Right forelimb (tissue), 1 donor: Measurements from ENCODE around the gene TMEM184B.
A peak's percentile ranks its signal among the peaks of the same experiment; 100 is the strongest.

Experiments used
- DNase-seq: peaks from one replicate; pipeline ENCODE4 v3.0.0-alpha.2; 2018

Gene TMEM184B

GRCh38 chr22:38305471-38306448 is 33.0 kb upstream of the TMEM184B start:
- DNase-seq: no peak

- no peak for DNase-seq
Observed at GRCh38 chr22:38304526-38304925, 31.7 kb upstream of the TMEM184B start.

DNA sequence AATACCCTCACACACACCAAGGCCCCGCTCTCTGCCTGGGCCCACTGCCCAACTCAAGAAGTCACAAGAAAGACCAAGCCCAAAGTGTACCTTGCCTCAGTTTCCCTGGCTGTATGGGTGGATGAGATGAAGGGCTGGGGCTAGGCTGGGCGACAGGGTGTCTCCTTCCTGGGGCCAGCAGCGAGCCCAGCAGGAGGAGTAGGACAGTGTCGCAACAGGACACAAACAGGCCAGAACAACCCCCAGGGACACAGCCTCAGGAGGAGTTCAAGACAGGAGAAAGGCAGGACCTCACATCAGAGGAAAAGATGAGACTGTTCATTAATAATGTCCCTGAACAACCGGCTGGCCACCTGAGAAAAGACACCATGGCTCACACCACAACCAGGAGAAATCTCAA is 31.2 kb upstream of the TMEM184B start:
- DNase-seq: no peak

DNA sequence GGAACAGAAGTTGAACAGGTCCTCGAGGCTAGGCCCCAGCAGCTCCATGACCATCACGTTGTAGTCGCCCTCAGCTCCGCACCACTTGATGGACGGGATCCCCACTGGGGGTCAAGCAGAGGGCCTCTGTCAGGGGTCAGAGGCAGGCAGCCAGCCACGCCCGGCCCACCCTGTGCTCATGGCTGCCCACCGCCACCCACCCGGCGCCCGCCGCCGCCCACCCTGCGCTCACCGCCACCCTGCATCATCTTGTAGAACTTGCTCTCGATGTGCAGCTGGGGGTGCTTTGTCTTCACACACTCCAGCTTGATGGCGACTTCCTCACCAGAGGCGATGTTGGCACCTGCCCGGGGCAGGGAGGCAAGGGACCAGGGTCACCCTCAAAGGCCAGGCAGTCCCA is 30.1 kb upstream of the TMEM184B start:
- DNase-seq: no peak

DNA sequence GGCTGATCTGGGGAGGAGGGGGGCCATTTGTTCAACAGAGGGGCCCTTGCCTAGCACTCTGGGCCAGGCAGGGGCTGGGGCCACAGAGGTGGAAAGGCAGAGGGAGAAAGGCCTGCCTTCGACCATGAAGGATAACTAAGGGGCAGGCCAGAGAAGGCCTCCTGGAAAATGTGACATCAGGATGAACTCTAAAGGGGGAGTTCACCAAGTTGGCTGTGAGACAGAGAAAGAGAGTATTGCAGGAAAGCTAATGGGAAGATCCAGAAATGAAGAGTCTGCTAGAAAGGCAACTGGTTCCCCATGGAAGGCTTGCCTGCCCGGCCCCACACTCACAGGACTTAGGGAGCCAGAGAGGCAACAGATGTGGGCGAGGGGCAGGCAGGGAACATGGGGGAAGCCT is 28.1 kb upstream of the TMEM184B start:
- DNase-seq: no peak

GRCh38 chr22:38300197-38300945 is 27.6 kb upstream of the TMEM184B start:
- no peak for DNase-seq

DNA sequence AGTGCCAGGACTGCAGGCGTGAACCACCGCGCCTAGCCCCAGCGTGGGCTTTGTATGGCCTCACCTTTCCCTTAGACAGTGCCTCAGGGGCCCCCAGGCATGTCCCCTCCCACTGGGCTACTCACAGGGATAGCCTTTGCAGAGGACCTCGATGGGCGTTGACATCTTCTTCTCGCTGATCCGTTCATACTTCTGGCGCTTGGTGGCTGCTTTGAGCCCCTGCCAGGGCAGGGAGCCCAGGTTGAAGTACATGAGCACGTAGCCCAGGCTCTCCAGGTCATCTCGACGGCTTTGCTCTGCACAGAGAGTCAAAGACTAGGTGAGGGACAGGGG is 26.9 kb upstream of the TMEM184B start:
- no peak for DNase-seq

DNA sequence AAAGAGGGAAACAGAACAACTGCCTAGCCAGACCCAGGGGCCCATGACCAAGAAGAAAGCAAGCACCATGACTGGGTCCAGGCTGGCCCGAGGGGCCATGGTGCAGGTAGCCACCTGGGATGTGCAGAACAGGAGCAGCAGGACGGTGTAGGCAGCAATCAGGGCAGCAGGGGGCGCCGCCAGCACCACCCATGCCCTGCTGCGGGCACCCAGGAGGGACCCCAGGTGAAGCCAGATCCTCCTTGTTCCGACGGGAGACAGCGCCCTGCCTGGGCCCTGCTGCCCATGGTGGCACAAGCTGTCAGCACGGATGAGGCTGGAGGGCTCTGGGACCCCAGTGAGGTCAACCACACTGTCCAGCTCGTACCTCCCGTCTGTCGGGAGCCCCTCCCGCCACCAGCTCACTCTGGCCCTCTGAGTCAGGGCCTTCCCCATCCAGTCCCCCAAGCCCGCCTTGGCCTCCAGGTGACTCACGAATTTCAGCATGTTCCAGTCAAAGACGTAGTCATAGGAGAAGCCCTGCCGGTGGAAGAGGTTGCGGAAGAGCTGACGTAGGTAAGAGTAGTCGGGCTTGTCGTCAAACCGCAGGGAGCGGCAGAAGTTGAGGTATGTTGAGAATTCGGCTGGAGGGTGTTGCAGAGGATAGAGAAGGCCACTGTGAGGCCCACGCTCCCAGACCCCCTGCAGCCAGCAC is 25.6 kb upstream of the TMEM184B start:
- DNase-seq: no peak

DNA sequence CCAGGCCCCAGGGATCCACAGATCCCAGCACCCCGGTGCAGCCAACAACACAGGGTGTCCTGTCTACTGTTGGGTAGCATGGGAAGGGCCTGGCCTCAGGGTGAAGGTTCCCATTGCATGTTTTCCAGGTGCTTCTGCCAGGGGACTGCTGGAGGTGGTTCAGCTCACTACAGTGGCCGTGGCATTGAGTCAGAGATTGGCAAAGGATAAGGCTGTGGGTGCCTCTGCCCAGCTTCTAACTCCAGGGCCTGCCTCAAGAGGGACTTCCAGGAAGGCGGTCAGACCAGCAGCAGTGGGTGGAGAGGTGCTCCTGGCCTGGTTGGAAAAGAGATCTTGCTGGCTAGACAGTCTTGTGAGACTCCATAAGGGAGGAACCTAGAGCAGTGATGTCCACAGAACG is 23.6 kb upstream of the TMEM184B start:
- no peak for DNase-seq

DNA sequence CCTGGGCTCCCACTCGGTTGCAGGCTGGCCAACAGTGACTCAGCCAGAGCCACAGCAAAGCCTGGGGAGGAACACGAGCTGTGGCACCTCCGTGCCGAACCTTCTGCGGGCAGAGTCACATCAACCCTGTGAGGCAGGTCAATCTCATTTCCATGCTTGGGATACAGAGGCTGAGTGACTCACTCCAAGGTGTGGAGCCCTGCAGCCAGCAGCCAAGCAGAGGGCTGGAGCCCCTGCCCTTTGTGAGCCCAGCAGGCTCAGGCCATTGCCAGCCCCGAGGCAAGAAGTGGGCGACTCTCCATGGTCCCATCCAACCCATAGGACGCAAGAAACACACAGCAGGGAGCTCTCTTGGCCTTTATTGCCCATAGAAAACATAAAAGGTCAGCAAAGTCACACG is 23.1 kb upstream of the TMEM184B start:
- DNase-seq: no peak

DNA sequence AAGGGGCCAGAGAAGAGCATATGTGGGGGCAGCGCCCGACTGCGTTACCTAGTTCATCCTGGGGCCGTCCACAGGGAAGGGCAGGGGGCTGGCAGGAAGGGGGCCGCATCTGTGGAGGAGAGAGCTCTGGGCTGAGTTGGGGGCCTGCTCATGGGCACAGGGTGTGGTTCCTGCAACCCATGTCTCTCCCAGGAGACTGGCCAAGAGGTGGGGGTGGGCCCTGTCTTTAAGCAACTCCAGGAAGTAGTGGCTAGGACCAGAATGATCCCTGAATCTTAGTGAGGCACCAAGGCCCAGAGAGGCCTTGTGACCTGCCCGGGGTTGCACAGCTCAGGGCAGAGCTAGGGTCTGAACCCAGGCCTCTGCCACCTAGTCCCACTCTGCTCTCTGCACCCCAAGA is 22.5 kb upstream of the TMEM184B start:
- no peak for DNase-seq

- no peak for DNase-seq
Observed at GRCh38 chr22:38294193-38294592, 21.4 kb upstream of the TMEM184B start.

DNA sequence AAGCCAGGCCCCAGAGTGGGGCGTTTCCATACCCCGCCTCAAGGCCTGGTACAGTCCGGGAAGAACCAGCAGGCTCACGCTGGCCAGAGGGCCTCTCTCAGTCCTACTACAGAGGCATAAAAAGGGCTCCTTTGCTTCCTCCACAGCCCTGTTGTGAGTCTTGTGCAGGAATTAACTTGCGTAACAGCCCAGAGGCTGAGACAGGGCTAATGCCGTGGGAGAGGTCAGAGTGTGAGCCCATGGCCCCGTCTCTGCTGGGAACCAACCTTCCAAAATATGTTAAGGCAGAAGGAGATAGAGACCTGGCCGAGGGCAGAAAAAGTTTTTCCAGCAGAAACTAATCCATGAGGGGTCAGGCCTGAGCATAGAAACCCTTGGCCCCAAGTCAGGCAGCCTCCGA is 19.9 kb upstream of the TMEM184B start:
- no peak for DNase-seq

GRCh38 chr22:38291201-38291777 is 18.5 kb upstream of the TMEM184B start:
- DNase-seq: no peak

DNA sequence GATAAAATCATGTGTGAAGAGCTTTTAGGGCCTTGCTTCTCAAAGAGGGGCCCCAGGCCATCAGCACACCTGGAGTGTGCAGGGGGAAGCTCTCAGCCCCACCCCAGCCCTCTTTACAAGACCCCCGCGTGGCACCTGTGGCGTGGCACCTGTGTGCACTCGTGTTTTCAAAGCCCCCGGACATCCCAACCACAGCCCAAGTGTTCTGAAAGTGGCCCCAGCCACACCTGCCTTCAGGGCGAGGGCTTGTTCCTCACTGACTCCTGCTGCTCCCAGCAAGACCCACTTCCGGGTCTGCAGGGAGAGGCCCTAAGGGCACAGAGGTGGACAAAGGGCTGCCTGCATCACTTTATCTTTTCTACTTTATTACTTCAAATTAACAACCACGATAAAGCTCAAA is 17.5 kb upstream of the TMEM184B start:
- DNase-seq: no peak

- no peak for DNase-seq
Observed at GRCh38 chr22:38289583-38290082, 16.8 kb upstream of the TMEM184B start.

DNA sequence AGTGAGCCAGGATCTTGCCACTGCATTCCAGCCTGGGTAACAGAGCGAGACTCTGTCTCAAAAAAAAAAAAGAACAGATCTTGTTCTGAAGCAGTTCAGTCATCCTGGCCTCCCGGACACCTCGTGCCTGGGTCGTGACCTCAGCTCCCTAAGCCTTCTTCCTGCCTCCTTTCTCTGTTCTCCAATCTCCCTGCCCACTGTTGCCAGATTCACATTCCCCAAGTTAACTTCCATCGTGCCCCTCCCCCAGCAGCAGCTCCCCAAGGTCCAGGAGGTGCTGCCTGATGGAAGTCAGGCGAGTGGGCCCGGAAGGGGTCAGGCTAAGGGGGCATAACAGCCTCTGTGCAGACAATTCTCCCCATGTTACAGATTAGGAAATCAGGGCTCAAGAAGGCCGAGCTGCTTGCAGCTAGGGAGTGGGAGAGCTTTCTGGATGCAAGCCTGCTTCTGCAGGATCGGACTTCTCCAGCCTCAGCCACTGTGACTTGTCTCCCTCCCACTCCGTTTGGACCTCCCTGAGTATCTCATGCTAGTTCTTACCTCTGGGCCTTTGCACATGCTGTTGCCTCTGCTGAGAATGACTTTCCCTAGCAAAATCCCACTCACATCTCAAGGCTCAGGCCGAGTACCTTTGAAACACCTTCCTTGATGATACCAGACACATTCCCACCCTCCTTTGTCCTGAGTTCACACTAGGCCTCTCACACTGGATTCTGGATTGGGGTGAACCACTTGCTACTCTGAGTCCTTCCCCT is 14.3 kb upstream of the TMEM184B start:
- no peak for DNase-seq

DNA sequence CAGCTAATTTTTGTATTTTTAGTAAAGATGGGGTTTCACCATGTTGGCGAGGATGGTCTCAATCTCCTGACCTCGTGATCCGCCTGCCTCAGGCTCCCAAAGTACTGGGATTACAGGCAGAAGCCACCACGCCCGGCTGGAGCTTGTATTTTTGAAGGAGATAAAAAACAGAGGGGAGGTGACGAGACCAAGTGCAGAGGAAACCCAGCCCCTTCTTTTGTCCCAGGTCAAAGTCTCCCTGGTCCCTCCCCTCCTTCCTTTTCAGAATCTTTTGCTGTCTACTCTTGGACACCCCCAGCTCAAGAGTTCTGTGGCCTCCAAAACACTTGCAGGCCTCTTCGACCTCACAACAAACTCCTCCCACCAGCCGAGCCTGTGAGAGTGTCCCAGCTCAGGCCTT is 12.2 kb upstream of the TMEM184B start:
- no peak for DNase-seq

DNA sequence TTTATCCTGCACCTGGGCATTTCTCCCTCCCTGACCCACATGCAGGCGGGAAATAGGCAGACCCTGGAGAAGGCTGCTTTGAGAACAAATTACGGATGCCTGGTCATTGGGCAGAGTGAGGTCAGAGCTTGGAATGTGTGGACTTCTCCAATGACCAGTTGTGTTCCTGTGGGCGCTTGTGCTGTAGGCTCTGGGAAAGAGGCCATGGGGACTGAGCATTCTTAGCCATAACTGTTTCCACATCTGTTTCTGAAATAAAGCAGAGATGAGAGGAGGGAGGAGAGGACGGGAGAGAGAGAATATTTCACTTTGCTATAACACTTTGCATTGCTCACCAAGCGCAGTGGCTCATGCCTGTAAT is 11.2 kb upstream of the TMEM184B start:
- no peak for DNase-seq

DNA sequence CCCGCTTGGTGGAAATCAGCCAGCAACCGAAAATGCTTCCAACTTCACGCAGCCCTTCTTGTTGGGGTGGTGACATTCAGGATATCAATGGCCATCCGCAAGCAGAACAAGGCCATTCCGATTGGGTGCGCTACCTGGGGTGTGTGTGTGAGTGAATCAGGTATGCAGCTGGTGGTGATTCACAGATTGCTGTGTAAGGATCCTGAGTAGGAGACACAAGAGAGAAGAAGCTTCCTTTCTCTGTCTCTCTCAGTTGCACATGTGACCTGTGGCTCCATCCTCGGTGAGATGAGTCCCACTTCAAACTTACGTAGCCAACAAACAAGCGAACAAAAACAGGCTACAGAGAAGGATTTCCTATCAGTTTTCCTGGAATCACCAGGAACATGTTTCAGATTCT is 9.6 kb upstream of the TMEM184B start:
- DNase-seq: no peak

- DNase-seq: no peak
Observed at GRCh38 chr22:38276166-38276565, 3.4 kb upstream of the TMEM184B start.

DNA sequence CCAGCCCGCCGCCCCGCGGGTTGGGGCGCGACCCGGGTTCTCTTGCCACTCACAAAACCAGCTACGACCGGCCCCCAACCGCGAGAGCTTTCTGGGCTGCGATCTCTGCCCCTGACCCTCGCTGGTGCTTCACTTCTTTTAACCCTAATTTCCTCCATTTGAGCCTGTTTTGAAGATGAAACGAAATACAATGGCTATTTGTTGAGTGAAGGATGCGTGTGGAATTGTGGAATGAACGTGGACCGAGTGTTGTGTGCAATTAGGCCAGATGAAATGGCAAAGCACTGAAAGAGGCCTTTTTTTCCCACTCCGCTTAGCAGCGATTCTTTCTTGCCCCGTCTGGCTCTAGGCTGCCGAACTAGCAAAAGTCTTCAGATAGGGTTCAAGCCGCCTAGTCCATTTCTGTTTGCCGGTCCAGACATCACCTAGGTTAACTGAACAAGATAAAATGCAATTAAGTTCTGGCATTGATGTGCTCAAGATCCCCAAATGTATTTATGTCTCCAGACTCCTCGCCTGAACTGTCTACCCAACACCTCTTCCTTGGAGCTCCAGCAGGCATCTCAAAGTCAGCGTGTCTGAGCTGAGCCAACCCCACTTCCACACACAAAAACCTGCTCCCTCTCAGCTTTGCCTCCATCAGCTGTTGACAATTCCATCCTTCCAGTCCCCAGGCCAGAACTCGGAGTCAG is 471 bp upstream of the TMEM184B start:
- DNase-seq: peak; percentile 66
